Caco-2 (cell line): ENCODE measurements around the gene BACH2. TPM values are rescaled to one million over a fixed set of nuclear protein-coding genes. Genes with fewer than 3 reads are reported as not detected.
"Not testable (repeated sequence)": the region's sequence is repeated elsewhere in the genome, so short reads cannot be mapped to it uniquely, and the experiment has no call there.

Experiments used
- BruUV-seq: library from RNA; stranded (reverse); fragments of 400-500 nt; replicated peaks from 2 replicates; lab custom pipeline; 2021; lab: Mats Ljungman, UMichigan
- CTCF ChIA-PET: fragments of 300-600 bp; sonication (Branson Sonifier 250); formaldehyde crosslinking; loops from one replicate; lab custom pipeline; 2022; ENCODE audit warnings: antibody characterized with exemption; lab: Charles Lee
- POLR2A ChIA-PET: fragments of 300-600 bp; sonication (Branson Sonifier 250); formaldehyde crosslinking; loops from one replicate; lab custom pipeline; 2022; ENCODE audit warnings: antibody characterized with exemption; lab: Charles Lee
- DNase-seq, 2 experiments: peaks; one replicate each; pipeline versions ENCODE4 v3.0.0 to v3.0.0-alpha.2; 2020 to 2022
- H3K27me3 ChIP-seq: replicated peaks from 2 replicates; pipeline ENCODE4 v1.6.0; 2011; ENCODE audit warnings: low read length; ENCODE audit not compliant: control insufficient read depth, insufficient read depth
- H3K36me3 ChIP-seq: 2 replicates; pipeline ENCODE4 v1.5.1; 2011; ENCODE audit warnings: low read length; ENCODE audit not compliant: control insufficient read depth, insufficient read depth
- H3K4me1 ChIP-seq: fragments of 250-450 bp; sonication (Bioruptor Pico); 2 replicates; pipeline ENCODE4 v1.5.1; 2020; ENCODE audit warnings: mild to moderate bottlenecking
- H3K4me3 ChIP-seq: 2 replicates; pipeline ENCODE4 v1.5.1; 2011; ENCODE audit warnings: low read depth, mild to moderate bottlenecking, control low read depth, low read length
- H3K9me3 ChIP-seq: fragments of 250-450 bp; sonication (Bioruptor Pico); 2 replicates; pipeline ENCODE4 v1.5.1; 2020; ENCODE audit warnings: mild to moderate bottlenecking, moderate library complexity
- H3K27ac Mint-ChIP-seq: one replicate; pipeline ENCODE4 v1.8.0; 2022; ENCODE audit warnings: mixed read lengths; ENCODE audit not compliant: unreplicated experiment
- H3K27me3 Mint-ChIP-seq: one replicate; pipeline ENCODE4 v1.8.0; 2022; ENCODE audit warnings: mixed read lengths; ENCODE audit not compliant: insufficient read depth, unreplicated experiment
- H3K36me3 Mint-ChIP-seq: one replicate; pipeline ENCODE4 v1.8.0; 2022; ENCODE audit warnings: mild to moderate bottlenecking, mixed read lengths; ENCODE audit not compliant: insufficient read depth, unreplicated experiment
- H3K4me1 Mint-ChIP-seq: one replicate; pipeline ENCODE4 v1.8.0; 2022; ENCODE audit warnings: low read depth, mixed read lengths; ENCODE audit not compliant: unreplicated experiment
- H3K4me3 Mint-ChIP-seq: one replicate; pipeline ENCODE4 v1.8.0; 2022; ENCODE audit warnings: mild to moderate bottlenecking, moderate library complexity, mixed read lengths; ENCODE audit not compliant: unreplicated experiment
- H3K9me3 Mint-ChIP-seq: one replicate; pipeline ENCODE4 v1.8.0; 2022; ENCODE audit warnings: mixed read lengths; ENCODE audit not compliant: unreplicated experiment
- CTCF ChIP-seq, 2 experiments: fragments of 200-600 bp in 1 of 2; IDR thresholded peaks; 1 replicate in 1 of 2; 2 replicates in 1 of 2; pipeline versions ENCODE4 v1.5.1 to v1.8.0; 2011 to 2022; ENCODE audit warnings: antibody characterized with exemption in 1 of 2, control low read depth in 1 of 2, inconsistent platforms in 1 of 2, low read depth in 1 of 2, low read length in 1 of 2, mild to moderate bottlenecking in 1 of 2, moderate library complexity in 1 of 2; ENCODE audit not compliant: insufficient read depth in 1 of 2, severe bottlenecking in 1 of 2, unreplicated experiment in 1 of 2
- intact Hi-C: fragments of 100-400 bp; cut with micrococcal nuclease; formaldehyde crosslinking; loops from one replicate; pipeline ENCODE4 v1.10.0; 2022; ENCODE audit not compliant: unreplicated experiment
- total RNA-seq: library from RNA; stranded (reverse); gene quantifications from 2 replicates; pipeline ENCODE4 v1.2.3, GENCODE V29; 2022

Gene BACH2
- total RNA-seq, 1 experiment from 2014 or later = 0.43 TPM

- peaks cover 7% of the 10 kb centered on the region for H3K36me3 Mint-ChIP-seq
- peaks cover 29% of the 10 kb centered on the region for H3K9me3 Mint-ChIP-seq
- CTCF ChIA-PET = no interaction called here
- BruUV-seq = no TSS peak
- H3K4me1 ChIP-seq = no peaks in the 10 kb centered on the region
- no peaks in the 10 kb centered on the region for H3K36me3 ChIP-seq
- H3K27me3 ChIP-seq = no peaks in the 10 kb centered on the region
- H3K4me3 Mint-ChIP-seq = no peak overlapping the region
- DNase-seq = peak in 1 of 2 experiments; percentile 5
- no peaks in the 10 kb centered on the region for H3K27me3 Mint-ChIP-seq
- H3K4me3 ChIP-seq = no peak overlapping the region
- no peak overlapping the region for H3K27ac Mint-ChIP-seq
- intact Hi-C loops = no loop called here
- H3K4me1 Mint-ChIP-seq = no peaks in the 10 kb centered on the region
- POLR2A ChIA-PET = no interaction called here
- TF ChIP-seq CTCF (IDR thresholded peaks at IDR 0.05; ENCODE audit: insufficient read depth in 1 of 2, low read depth in 1 of 2, low read length in 1 of 2, severe bottlenecking in 1 of 2, unreplicated experiment in 1 of 2) = no peak
- no peaks in the 10 kb centered on the region for H3K9me3 ChIP-seq
Observed at GRCh38 chr6:90118581-90118980, 178.1 kb downstream of the BACH2 start.

DNA sequence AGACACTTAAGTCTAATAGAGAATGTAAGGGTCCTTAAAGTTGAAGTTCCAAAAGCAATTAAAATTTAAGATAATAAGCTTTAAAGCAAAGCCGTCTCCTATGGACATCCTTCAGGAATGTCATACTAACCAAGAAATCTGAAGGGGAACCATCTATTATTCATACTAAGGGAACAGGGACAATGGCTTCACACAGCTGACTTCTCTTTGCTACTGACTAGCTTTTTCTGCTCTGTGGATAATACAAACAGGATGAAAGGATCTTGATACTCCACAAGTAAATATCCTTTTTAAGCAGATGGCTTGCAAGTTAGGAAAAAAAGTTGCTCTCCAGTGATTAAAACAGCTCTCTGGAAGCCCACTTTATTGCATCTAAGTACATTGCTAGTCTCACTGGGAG, 178.6 kb downstream of the BACH2 start:
- BruUV-seq = no TSS peak
- intact Hi-C loops = no loop called here
- ChIA-PET CTCF (no interaction called here), POLR2A (no interaction called here)
- H3K36me3 ChIP-seq = no peaks in the 10 kb centered on the region
- H3K4me1 ChIP-seq = no peaks in the 10 kb centered on the region
- H3K4me3 ChIP-seq = no peak overlapping the region
- no peak for TF ChIP-seq CTCF (IDR thresholded peaks at IDR 0.05; ENCODE audit: insufficient read depth in 1 of 2, low read depth in 1 of 2, low read length in 1 of 2, severe bottlenecking in 1 of 2, unreplicated experiment in 1 of 2)
- Mint-ChIP-seq H3K4me1 (no peaks in the 10 kb centered on the region), H3K4me3 (no peak overlapping the region), H3K9me3 (peaks cover 34% of the 10 kb centered on the region), H3K27ac (no peak overlapping the region), H3K36me3 (peaks cover 7% of the 10 kb centered on the region), H3K27me3 (no peaks in the 10 kb centered on the region)
- peaks cover 3% of the 10 kb centered on the region; the same call in 1 of the 2 replicates for H3K9me3 ChIP-seq
- DNase-seq = no peak
- no peaks in the 10 kb centered on the region for H3K27me3 ChIP-seq

GRCh38 chr6:90116126-90116525, 180.5 kb downstream of the BACH2 start:
- BruUV-seq, CTCF ChIA-PET, intact Hi-C loops: not testable (repeated sequence)

GRCh38 chr6:90113389-90113788, 183.3 kb downstream of the BACH2 start:
- Mint-ChIP-seq H3K9me3 (peaks cover 42% of the 10 kb centered on the region), H3K36me3 (peaks cover 7% of the 10 kb centered on the region), H3K4me1 (no peaks in the 10 kb centered on the region), H3K4me3 (no peak overlapping the region), H3K27ac (no peak overlapping the region), H3K27me3 (peaks cover 10% of the 10 kb centered on the region)
- H3K4me1 ChIP-seq = no peaks in the 10 kb centered on the region
- intact Hi-C loops = no loop called here
- no peak for TF ChIP-seq CTCF (IDR thresholded peaks at IDR 0.05; ENCODE audit: insufficient read depth in 1 of 2, low read depth in 1 of 2, low read length in 1 of 2, severe bottlenecking in 1 of 2, unreplicated experiment in 1 of 2)
- no peak for DNase-seq
- no peak overlapping the region for H3K4me3 ChIP-seq
- ChIA-PET POLR2A (no interaction called here), CTCF (no interaction called here)
- peaks cover 3% of the 10 kb centered on the region; the same call in 1 of the 2 replicates for H3K9me3 ChIP-seq
- no peaks in the 10 kb centered on the region for H3K36me3 ChIP-seq
- no TSS peak for BruUV-seq
- H3K27me3 ChIP-seq = no peaks in the 10 kb centered on the region

More at GRCh38 chr6:90116126-90116525, 180.5 kb downstream of the BACH2 start:
- H3K9me3 ChIP-seq, H3K27ac Mint-ChIP-seq, H3K4me3 ChIP-seq, POLR2A ChIA-PET, H3K4me3 Mint-ChIP-seq, H3K4me1 ChIP-seq, H3K4me1 Mint-ChIP-seq, H3K27me3 ChIP-seq, H3K36me3 Mint-ChIP-seq, DNase-seq, H3K36me3 ChIP-seq, H3K27me3 Mint-ChIP-seq: not testable (repeated sequence)
- H3K9me3 Mint-ChIP-seq = peaks cover 42% of the 10 kb centered on the region
